GM12801 (cell line): ENCODE results near the gene FOXD2.

Source experiments
- TF ChIP-seq, protein P1 (sequence below): IDR thresholded peaks from one replicate; pipeline ENCODE4 v1.5.1; 2011; ENCODE audit warnings: control low read depth; ENCODE audit not compliant: insufficient read length; ENCODE audit errors: extremely low read depth

The FOXD2 gene

DNA sequence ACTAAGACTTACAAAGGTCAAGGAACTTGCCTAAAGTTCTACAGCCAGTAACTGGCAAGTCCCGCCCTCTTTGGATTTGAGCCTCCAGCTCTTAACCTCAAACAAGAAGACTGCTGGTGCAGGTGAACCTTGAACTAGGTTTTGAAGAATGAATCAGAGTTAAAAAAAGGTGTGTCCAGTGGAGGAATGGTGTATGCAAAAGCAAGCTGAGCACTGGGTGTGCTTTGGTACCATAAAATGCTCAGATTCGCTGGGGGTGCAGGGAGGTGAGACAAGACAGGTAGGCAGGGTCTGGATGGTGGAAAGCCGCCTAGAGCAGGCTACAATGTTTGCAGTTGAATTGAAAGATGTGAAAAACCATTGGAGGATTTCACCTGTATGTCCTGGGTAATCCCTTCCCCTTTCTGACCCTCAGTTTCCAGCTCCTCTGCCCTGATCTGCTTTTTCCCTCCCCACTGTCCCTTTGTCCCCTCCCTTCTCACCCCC, 39.8 kb downstream of the FOXD2 start:
- TF ChIP-seq, protein P1, sequence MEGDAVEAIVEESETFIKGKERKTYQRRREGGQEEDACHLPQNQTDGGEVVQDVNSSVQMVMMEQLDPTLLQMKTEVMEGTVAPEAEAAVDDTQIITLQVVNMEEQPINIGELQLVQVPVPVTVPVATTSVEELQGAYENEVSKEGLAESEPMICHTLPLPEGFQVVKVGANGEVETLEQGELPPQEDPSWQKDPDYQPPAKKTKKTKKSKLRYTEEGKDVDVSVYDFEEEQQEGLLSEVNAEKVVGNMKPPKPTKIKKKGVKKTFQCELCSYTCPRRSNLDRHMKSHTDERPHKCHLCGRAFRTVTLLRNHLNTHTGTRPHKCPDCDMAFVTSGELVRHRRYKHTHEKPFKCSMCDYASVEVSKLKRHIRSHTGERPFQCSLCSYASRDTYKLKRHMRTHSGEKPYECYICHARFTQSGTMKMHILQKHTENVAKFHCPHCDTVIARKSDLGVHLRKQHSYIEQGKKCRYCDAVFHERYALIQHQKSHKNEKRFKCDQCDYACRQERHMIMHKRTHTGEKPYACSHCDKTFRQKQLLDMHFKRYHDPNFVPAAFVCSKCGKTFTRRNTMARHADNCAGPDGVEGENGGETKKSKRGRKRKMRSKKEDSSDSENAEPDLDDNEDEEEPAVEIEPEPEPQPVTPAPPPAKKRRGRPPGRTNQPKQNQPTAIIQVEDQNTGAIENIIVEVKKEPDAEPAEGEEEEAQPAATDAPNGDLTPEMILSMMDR = no peak

DNA sequence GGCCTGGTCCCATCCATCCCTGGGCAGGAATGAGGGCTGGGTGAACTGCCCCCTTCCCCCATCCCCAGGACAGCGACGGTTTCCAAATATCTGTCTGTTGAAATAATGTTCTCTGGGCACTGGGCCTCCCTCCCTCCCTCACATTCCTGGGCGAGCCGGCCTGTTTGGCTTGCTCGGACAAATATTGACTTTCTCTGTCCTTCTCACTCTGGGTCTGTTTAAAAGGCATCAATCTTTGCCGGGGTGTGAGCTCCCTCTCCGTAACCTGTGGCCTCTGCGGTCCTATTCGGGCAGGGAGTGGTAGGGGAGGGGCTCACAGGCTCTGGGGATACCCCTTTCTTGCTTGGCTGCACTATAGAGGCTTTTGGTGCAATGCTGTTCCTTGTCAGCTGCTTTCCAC, 40.2 kb downstream of the FOXD2 start:
- TF ChIP-seq, protein P1 = no peak

DNA sequence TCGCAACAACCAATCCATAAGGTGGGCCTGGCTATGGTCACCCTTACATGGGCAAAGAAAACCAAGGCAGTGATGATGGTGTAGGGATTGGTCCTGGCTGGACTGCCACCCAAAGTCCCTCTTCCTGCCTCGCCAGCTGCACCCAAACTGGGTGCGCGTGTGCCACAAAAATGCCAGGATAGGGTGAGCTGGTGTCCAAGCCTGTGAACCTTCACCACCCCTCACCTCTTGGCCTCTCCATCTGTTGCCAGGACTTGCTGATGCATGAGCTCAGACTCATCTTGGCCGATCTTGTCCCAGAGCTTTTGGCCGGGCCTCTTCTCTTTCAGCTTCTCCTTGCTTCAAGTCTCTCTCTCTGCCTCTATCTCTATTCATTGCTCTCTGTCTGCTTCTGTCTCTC, 41.8 kb downstream of the FOXD2 start:
- TF ChIP-seq, protein P1 = no peak

DNA sequence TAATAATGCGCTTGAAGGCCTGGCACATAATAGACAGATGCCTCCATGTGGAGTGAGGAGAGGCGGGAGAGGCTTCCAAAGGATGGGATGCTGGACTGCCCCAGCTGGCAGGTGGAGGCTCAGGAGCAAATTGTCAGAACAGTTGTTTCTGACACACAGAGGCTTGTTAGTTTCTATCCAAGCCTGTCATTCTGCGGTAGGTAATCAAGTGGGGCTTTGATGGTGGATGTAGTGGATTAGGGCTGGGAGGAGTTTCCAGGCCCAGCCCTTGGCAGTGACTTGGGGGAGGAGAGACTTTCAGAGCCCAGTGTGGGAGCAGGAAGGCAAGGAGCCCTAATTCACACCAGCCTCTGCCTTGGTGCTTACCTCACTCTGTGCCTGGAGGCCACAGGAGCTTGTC, 44.1 kb downstream of the FOXD2 start:
- TF ChIP-seq, protein P1 = no peak

DNA sequence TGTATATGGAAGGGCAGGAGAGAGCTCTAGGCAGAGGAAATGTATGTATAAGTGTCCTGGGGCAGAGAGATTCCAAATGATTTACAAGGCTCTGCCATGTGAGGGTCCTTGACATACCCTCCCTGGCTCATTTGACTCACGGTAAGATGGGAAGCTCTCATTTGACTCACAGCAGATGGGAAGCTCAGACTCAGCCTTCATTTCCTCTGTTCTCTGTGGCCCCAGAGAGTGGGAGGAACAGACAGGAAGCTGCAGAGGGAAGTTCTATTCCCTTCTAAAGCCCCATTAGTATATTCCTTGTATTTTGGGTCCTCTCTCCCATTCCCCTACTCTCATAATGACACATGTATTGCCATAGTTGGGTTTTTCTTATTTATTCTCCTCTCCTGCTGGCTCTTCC, 44.9 kb downstream of the FOXD2 start:
- TF ChIP-seq, protein P1 = no peak

DNA sequence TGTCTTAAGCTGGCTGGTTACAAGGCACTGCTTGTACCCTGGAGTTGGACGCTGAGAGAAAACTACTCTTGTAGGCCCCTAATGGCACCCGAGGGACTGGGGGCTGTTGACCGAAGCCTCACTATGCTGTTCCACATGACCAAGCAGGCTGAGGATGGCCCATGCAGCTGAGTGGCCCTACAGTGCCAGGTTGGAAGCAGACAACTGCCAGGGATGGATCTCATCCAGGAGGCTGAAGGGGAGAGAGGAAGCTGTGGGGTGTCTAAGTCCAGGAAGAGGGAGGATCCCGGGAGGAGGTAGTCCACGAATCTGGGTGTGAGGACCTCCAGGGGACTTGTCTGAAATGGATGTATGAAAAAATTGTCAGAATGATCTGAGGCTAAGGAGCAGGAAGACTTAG, 45.8 kb downstream of the FOXD2 start:
- TF ChIP-seq, protein P1 = no peak

DNA sequence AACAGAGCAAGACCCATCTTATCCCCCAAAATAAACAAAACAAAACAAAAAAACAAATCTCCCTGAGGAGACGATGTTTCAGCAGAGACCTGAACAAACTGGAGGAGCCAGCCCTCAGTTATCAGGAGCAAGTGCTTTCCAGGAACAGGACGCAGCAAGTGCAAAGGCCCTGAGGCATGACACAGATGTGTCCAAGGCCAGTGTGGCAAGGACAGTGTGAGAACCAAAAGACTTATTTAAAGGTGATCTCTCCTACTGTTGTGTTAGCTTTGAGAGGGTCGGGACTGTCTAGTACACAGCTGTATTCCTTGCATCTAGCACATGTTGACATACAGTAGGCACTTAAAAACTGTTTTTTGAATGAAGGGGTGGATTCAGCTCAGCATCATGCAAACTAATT, 48.0 kb downstream of the FOXD2 start:
- TF ChIP-seq, protein P1 = no peak

DNA sequence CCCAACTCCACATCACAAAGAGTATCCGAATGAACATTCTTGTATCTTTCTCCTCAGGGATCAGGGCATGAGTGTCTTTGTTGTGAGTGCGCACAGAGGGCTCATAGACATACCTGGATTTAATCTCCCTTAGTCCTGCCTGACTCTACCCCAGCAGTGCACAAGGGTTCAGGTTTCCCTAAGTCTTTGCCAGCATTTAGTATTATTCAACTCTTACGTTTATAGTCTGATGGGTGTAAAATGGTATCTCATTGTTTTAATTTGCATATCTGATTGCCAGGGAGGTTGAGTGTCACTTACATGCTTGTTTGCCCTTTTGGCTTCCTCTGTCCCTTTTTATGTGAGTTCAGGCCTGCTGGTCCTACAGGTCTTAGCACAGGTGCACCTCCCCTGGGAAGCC, 49.5 kb downstream of the FOXD2 start:
- TF ChIP-seq, protein P1 = no peak
